ELF-1 (cell line): ENCODE measurements around the gene SAMD4A.

Experiments
- DNase-seq: peaks from one replicate; pipeline ENCODE4 v3.0.0-alpha.2; 2016; ENCODE audit warnings: low read depth, low spot score

Gene SAMD4A

GRCh38 chr14:54658836-54659235 lies 91.9 kb downstream of the SAMD4A start:
- DNase-seq = no peak

GRCh38 chr14:54659365-54659764 lies 92.4 kb downstream of the SAMD4A start:
- no peak for DNase-seq

GRCh38 chr14:54660604-54661111 lies 93.7 kb downstream of the SAMD4A start:
- DNase-seq = no peak

- DNase-seq = no peak
These were observed 95.7 kb downstream of the SAMD4A start for GRCh38 chr14:54662491-54663133.

GRCh38 chr14:54664961-54665360 lies 98.0 kb downstream of the SAMD4A start:
- no peak for DNase-seq

- DNase-seq = no peak
These were observed 99.0 kb downstream of the SAMD4A start for GRCh38 chr14:54665946-54666345.

- DNase-seq = no peak
These were observed 100.3 kb downstream of the SAMD4A start for GRCh38 chr14:54667026-54667744.

- DNase-seq = no peak
These were observed 100.8 kb downstream of the SAMD4A start for GRCh38 chr14:54667764-54668163.

GRCh38 chr14:54669721-54670561 lies 103.0 kb downstream of the SAMD4A start:
- DNase-seq = no peak

GRCh38 chr14:54671537-54671936 lies 104.6 kb downstream of the SAMD4A start:
- no peak for DNase-seq

GRCh38 chr14:54672181-54672580 lies 105.3 kb downstream of the SAMD4A start:
- no peak for DNase-seq

- no peak for DNase-seq
These were observed 105.8 kb downstream of the SAMD4A start for GRCh38 chr14:54672688-54673087.

- peak; percentile 56 for DNase-seq
These were observed 106.5 kb downstream of the SAMD4A start for GRCh38 chr14:54673193-54674045.

- DNase-seq = no peak
These were observed 107.3 kb downstream of the SAMD4A start for GRCh38 chr14:54674046-54674741.

GRCh38 chr14:54675236-54676128 lies 108.6 kb downstream of the SAMD4A start:
- no peak for DNase-seq

GRCh38 chr14:54676812-54677708 lies 110.1 kb downstream of the SAMD4A start:
- peak; percentile 72 for DNase-seq

- DNase-seq = no peak
These were observed 113.7 kb downstream of the SAMD4A start for GRCh38 chr14:54680651-54681050.

GRCh38 chr14:54681811-54682261 lies 114.9 kb downstream of the SAMD4A start:
- no peak for DNase-seq
